A549 (cell line): ENCODE results near the gene TDRD9.

ENCODE experiments used
- CTCF ChIP-seq: fragments of >200 bp; sonication (Bioruptor Twin); formaldehyde crosslinking; IDR thresholded peaks from 3 replicates; pipeline ENCODE4 v1.5.1; 2016
- KDM1A ChIP-seq: fragments of 200-600 bp; sonication (generic); IDR thresholded peaks from 2 replicates; pipeline ENCODE4 v1.6.1; 2016; ENCODE audit warnings: low read depth, mild to moderate bottlenecking
- PBX3 ChIP-seq: IDR thresholded peaks from 2 replicates; pipeline ENCODE4 v1.6.1; 2012
- POLR2A ChIP-seq: IDR thresholded peaks from 2 replicates; pipeline ENCODE4 v1.6.1; 2012; ENCODE audit warnings: mild to moderate bottlenecking, low read length
- RAD21 ChIP-seq, 2 experiments: fragments of >200 bp in 1 of 2; sonication (Bioruptor Twin) in 1 of 2; formaldehyde crosslinking in 1 of 2; IDR thresholded peaks in 1 of 2; conservative IDR thresholded peaks in 1 of 2; 2 replicates in 1 of 2; 3 replicates in 1 of 2; pipeline ENCODE4 v1.6.1; 2012 to 2018; ENCODE audit warnings: inconsistent platforms in 1 of 2
- TF ChIP-seq, protein P1 (sequence below): fragments of 200-600 bp; sonication (generic); IDR thresholded peaks from 2 replicates; pipeline ENCODE4 v1.6.1; 2016; ENCODE audit warnings: antibody characterized with exemption, mild to moderate bottlenecking, moderate library complexity

DNA sequence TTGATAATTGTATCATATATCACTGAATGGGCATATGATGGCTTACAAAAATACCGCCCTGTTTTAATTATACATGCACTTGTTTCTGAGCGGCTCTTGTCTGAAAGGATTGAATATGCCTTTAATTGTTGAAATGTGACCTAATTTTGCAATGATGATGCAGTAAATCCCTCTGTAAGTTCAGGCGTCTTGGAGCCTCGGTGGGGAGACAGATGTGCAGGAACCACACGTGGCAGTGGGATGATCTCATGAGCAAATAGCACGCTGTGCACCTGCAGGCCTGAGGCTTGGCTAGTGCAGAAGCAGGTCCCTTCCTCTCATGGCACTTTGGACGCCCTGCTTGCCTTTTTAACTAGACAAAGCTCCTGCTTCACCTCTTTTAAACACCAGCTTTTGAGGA, 108.0 kb downstream of the TDRD9 start:
- TF ChIP-seq PBX3, result no peak
- no peak for TF ChIP-seq CTCF
- no peak for TF ChIP-seq POLR2A
- TF ChIP-seq, protein P1, sequence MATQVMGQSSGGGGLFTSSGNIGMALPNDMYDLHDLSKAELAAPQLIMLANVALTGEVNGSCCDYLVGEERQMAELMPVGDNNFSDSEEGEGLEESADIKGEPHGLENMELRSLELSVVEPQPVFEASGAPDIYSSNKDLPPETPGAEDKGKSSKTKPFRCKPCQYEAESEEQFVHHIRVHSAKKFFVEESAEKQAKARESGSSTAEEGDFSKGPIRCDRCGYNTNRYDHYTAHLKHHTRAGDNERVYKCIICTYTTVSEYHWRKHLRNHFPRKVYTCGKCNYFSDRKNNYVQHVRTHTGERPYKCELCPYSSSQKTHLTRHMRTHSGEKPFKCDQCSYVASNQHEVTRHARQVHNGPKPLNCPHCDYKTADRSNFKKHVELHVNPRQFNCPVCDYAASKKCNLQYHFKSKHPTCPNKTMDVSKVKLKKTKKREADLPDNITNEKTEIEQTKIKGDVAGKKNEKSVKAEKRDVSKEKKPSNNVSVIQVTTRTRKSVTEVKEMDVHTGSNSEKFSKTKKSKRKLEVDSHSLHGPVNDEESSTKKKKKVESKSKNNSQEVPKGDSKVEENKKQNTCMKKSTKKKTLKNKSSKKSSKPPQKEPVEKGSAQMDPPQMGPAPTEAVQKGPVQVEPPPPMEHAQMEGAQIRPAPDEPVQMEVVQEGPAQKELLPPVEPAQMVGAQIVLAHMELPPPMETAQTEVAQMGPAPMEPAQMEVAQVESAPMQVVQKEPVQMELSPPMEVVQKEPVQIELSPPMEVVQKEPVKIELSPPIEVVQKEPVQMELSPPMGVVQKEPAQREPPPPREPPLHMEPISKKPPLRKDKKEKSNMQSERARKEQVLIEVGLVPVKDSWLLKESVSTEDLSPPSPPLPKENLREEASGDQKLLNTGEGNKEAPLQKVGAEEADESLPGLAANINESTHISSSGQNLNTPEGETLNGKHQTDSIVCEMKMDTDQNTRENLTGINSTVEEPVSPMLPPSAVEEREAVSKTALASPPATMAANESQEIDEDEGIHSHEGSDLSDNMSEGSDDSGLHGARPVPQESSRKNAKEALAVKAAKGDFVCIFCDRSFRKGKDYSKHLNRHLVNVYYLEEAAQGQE, result no peak
- no peak for TF ChIP-seq KDM1A
- TF ChIP-seq RAD21 (conservative IDR thresholded peaks at IDR 0.05 in 1 of 2, IDR thresholded peaks at IDR 0.05 in 1 of 2), result no peak
